K562 (cell line): Measurements from ENCODE around the gene ACSF3. TPM values are rescaled to one million over a fixed set of nuclear protein-coding genes. Genes with fewer than 3 reads are reported as not detected.

ENCODE experiments used
- ATAC-seq: fragments of 200-7000 bp; cut with Tn5 transposase; 3 replicates; pipeline ENCODE4 v1.9.1; 2020; ENCODE audit warnings: moderate library complexity
- BruUV-seq: library from RNA; stranded (reverse); fragments of 400-500 nt; replicated peaks from 2 replicates; lab custom pipeline; 2021; lab: Mats Ljungman, UMichigan
- CTCF ChIA-PET: fragments of 300-600 bp; formaldehyde crosslinking; extraction: SDS; loops from one replicate; lab custom pipeline; 2021; ENCODE audit warnings: low intra/inter-chr PET ratio; lab: Yijun Ruan, JAX
- POLR2A ChIA-PET: fragments of 300-600, 350-650 bp; sonication (Branson Sonifier 250); formaldehyde crosslinking; extraction: SDS; loops from one replicate; lab custom pipeline; 2021; ENCODE audit warnings: antibody characterized with exemption, inconsistent platforms; lab: Yijun Ruan, JAX
- DNase-seq, 4 experiments: peaks; one replicate each; pipeline versions ENCODE4 v3.0.0 to v3.0.0-alpha.2; 2011 to 2018; ENCODE audit warnings: low spot score in 3 of 4, mixed read lengths in 3 of 4; ENCODE audit errors: extremely low read depth in 1 of 4
- FAIRE-seq: peaks from 2 replicates; lab custom pipeline; 2011; peaks lifted over from hg19 to GRCh38; lab: Jason Lieb, UNC
- H2AFZ ChIP-seq: 2 replicates; pipeline ENCODE4 v1.6.0; 2011; ENCODE audit warnings: low read depth, low read length, control low read depth, inconsistent platforms
- H3K27ac ChIP-seq: fragments of 200-600 bp; 3 replicates; pipeline ENCODE4 v1.8.0; 2011; ENCODE audit warnings: low read depth, mild to moderate bottlenecking, control low read depth, inconsistent platforms, low read length, moderate library complexity, mixed read lengths; ENCODE audit errors: extremely low read depth
- H3K27me3 ChIP-seq, 2 experiments: fragments of 300-600 bp in 1 of 2; 2 replicates in 1 of 2; 3 replicates in 1 of 2; pipeline versions ENCODE4 v1.6.0 to v1.8.0; 2011; ENCODE audit warnings: inconsistent platforms in 2 of 2, low read length in 2 of 2, mild to moderate bottlenecking in 1 of 2, mixed read lengths in 1 of 2, moderate library complexity in 1 of 2; ENCODE audit not compliant: control insufficient read depth in 2 of 2, insufficient read depth in 2 of 2
- H3K36me3 ChIP-seq: fragments of 300-600 bp; 3 replicates; pipeline ENCODE4 v1.8.0; 2011; ENCODE audit warnings: mild to moderate bottlenecking, low read length, inconsistent platforms; ENCODE audit not compliant: control insufficient read depth, insufficient read depth
- H3K4me1 ChIP-seq, 2 experiments: fragments of 200-600 bp in 1 of 2; replicated peaks in 1 of 2; 2 replicates in 1 of 2; 3 replicates in 1 of 2; pipeline versions ENCODE4 v1.5.1 to v1.8.0; 2011; ENCODE audit warnings: inconsistent platforms in 2 of 2, low read length in 2 of 2, mild to moderate bottlenecking in 1 of 2, mixed read lengths in 1 of 2, moderate library complexity in 1 of 2; ENCODE audit not compliant: control insufficient read depth in 2 of 2, insufficient read depth in 2 of 2
- H3K4me2 ChIP-seq: 2 replicates; pipeline ENCODE4 v1.6.1; 2011; ENCODE audit warnings: low read length, control low read depth, inconsistent platforms, mixed read lengths; ENCODE audit not compliant: insufficient read depth
- H3K4me3 ChIP-seq: fragments of 200-600 bp; sonication (generic), shearing (Covaris generic); 2 replicates; pipeline ENCODE4 v1.5.1; 2016; ENCODE audit warnings: control low read depth, inconsistent platforms
- H3K79me2 ChIP-seq: fragments of 200-600 bp; 3 replicates; pipeline ENCODE4 v1.8.0; 2011; ENCODE audit warnings: low read length, inconsistent platforms; ENCODE audit not compliant: control insufficient read depth, insufficient read depth
- H3K9ac ChIP-seq, 2 experiments: 2 replicates each; pipeline versions ENCODE4 v1.6.0 to v1.6.1; 2011; ENCODE audit warnings: low read depth in 2 of 2, low read length in 2 of 2, control low read depth in 1 of 2, inconsistent platforms in 1 of 2, mild to moderate bottlenecking in 1 of 2, mixed read lengths in 1 of 2; ENCODE audit not compliant: insufficient read depth in 1 of 2
- H3K9me1 ChIP-seq: one replicate; pipeline ENCODE4 v1.6.0; 2011; ENCODE audit warnings: inconsistent platforms, mild to moderate bottlenecking, low read length, moderate library complexity; ENCODE audit not compliant: control insufficient read depth, insufficient read depth
- H3K9me3 ChIP-seq: replicated peaks from 2 replicates; pipeline ENCODE4 v1.5.1; 2011; ENCODE audit warnings: low read depth, low read length, inconsistent platforms; ENCODE audit not compliant: control insufficient read depth, insufficient read depth
- H4K20me1 ChIP-seq: replicated peaks from 2 replicates; pipeline ENCODE4 v1.6.1; 2011; ENCODE audit warnings: low read length, inconsistent platforms, mixed read lengths; ENCODE audit not compliant: control insufficient read depth, insufficient read depth
- CTCF ChIP-seq, 3 experiments: IDR thresholded peaks in 2 of 3; conservative IDR thresholded peaks in 1 of 3; 2 replicates each; pipeline ENCODE4 v1.5.1; 2011 to 2012; ENCODE audit warnings: low read length in 3 of 3, mild to moderate bottlenecking in 3 of 3, control low read depth in 2 of 3, improper control_type of control experiment in 1 of 3, inconsistent platforms in 1 of 3, low read depth in 1 of 3, mixed read lengths in 1 of 3, moderate library complexity in 1 of 3; ENCODE audit not compliant: insufficient read depth in 2 of 3
- ETV5 ChIP-seq: sonication (generic); formaldehyde crosslinking; IDR thresholded peaks from 2 replicates; pipeline ENCODE4 v1.4.0; 2020; ENCODE audit warnings: low read depth, mild to moderate bottlenecking, missing genetic modification reagents
- KAT7 ChIP-seq: sonication (generic); formaldehyde crosslinking; IDR thresholded peaks from 2 replicates; pipeline ENCODE4 v1.8.0; 2022; ENCODE audit warnings: missing genetic modification reagents, mild to moderate bottlenecking, borderline replicate concordance
- RBBP5 ChIP-seq: fragments of 200-600 bp; sonication (generic); IDR thresholded peaks from 2 replicates; pipeline ENCODE4 v1.6.1; 2012; ENCODE audit warnings: borderline replicate concordance, mild to moderate bottlenecking, low read length, control low read depth, inconsistent platforms; ENCODE audit not compliant: insufficient read depth, poor library complexity, severe bottlenecking
- RREB1 ChIP-seq: fragments of 250-450 bp; sonication (Bioruptor Pico); IDR thresholded peaks from 2 replicates; pipeline ENCODE4 v1.4.0; 2020
- SIRT6 ChIP-seq: IDR thresholded peaks from one replicate; pipeline ENCODE4 v1.6.1; 2012; ENCODE audit warnings: low read depth, mild to moderate bottlenecking, control low read depth, inconsistent platforms, low read length, moderate library complexity
- TEAD2 ChIP-seq: fragments of 450-650 bp; IDR thresholded peaks from 2 replicates; pipeline ENCODE4 v1.6.1; 2016; ENCODE audit warnings: missing genetic modification characterization, control low read depth, missing compliant biosample characterization
- XRCC4 ChIP-seq: IDR thresholded peaks from one replicate; pipeline ENCODE4 v1.6.1; 2011; ENCODE audit not compliant: insufficient read depth, insufficient read length; ENCODE audit errors: extremely low read depth
- ZNF77 ChIP-seq: fragments of 250-450 bp; sonication (Bioruptor Pico); IDR thresholded peaks from 2 replicates; pipeline ENCODE4 v1.5.0; 2020
- ZZZ3 ChIP-seq: fragments of 450-650 bp; IDR thresholded peaks from 2 replicates; pipeline ENCODE4 v1.6.1; 2016; ENCODE audit warnings: antibody characterized with exemption, mild to moderate bottlenecking, moderate library complexity
- WGBS: fragments of 100-300 bp; shearing (Covaris generic); methylation state at CpG from one replicate; pipeline ENCODE4 v1.1.6; 2016; ENCODE audit warnings: low coverage, mixed read lengths; ENCODE audit not compliant: insufficient coverage; ENCODE audit errors: missing lambda C conversion rate; 5-methylcytosine and 5-hydroxymethylcytosine counted together
- in situ Hi-C: fragments of 300-500 bp; cut with MboI; formaldehyde crosslinking; loops from 4 replicates; pipeline ENCODE4 v1.15.0; 2018; ENCODE audit warnings: inconsistent platforms, mixed read lengths
- intact Hi-C: fragments of 100-400 bp; cut with micrococcal nuclease; formaldehyde crosslinking; loops from 2 replicates; pipeline ENCODE4 v1.14.2; 2022
- polyA plus RNA-seq, 8 experiments: library from polyadenylated mRNA; depleted of rRNA in 4 of 8; stranded (reverse) in 5 of 8; unstranded in 3 of 8; fragments of >200 nt; fragmentation: Nextera tagmentation in 2 of 8; fragmentation: Illumina TruSeq in 1 of 8; extraction: Ambion mirVana in 2 of 8; extraction: Trizol in 1 of 8; gene quantifications; 2 replicates each; pipeline versions ENCODE4 v1.2.1 to v1.2.3, GENCODE V29; 2011 to 2014; ENCODE audit warnings: inconsistent platforms in 1 of 8, missing spikeins in 1 of 8
- total RNA-seq, 7 experiments: library from RNA; depleted of rRNA in 6 of 7; stranded (reverse); fragments of >200 nt in 6 of 7; fragmentation: Illumina TruSeq in 2 of 7; extraction: Trizol in 2 of 7; gene quantifications; 2 replicates each; pipeline versions ENCODE4 v1.2.1 to v1.2.3, GENCODE V29; 2011 to 2021; ENCODE audit warnings: low replicate concordance in 1 of 7

The ACSF3 gene
- total and polyA plus RNA-seq, 9 of the 15 experiments (the other 6 are each of a cell fraction or from before 2014, with no cell fraction given), result 0.77 to 32.8 (median 14.7) TPM

- 86% methylated on average over 12 of the region's 16 CpGs for WGBS
- peaks cover 3% of the 10 kb centered on the region; the same call in 1 of the 2 replicates for H4K20me1 ChIP-seq
- intact Hi-C loops, result no loop called here
- TF ChIP-seq ZNF77 (no peak), XRCC4 (no peak), RBBP5 (no peak), ETV5 (CRISPR knock-in tag) (no peak), CTCF (IDR thresholded peaks at IDR 0.05 in 2 of 3, conservative IDR thresholded peaks at IDR 0.05 in 1 of 3; ENCODE audit: insufficient read depth in 2 of 3, low read depth in 1 of 3, low read length in 3 of 3) (no peak), TEAD2 (no peak), RREB1 (no peak), KAT7 (no peak), SIRT6 (no peak), ZZZ3 (no peak)
Measured at GRCh38 chr16:89103781-89104180, 10.1 kb downstream of the ACSF3 start.

More at GRCh38 chr16:89103781-89104180, 10.1 kb downstream of the ACSF3 start:
- H3K9ac ChIP-seq, result no peak overlapping the region; a peak in 1 of 4 replicates
- no peak overlapping the region for H3K4me3 ChIP-seq
- no peak overlapping the region for H2AFZ ChIP-seq
- ChIA-PET POLR2A (interaction anchor here (0.7 kb wide), 1 partner anchor 61 kb away, joined by 3 read pairs; no protein-coding TSS in a partner anchor), CTCF (no interaction called here)
- no peak overlapping the region for H3K4me2 ChIP-seq
- no TSS peak for BruUV-seq
- peaks cover 7% of the 10 kb centered on the region for H3K9me1 ChIP-seq
- FAIRE-seq, result no peak
- no peaks in the 10 kb centered on the region for H3K27me3 ChIP-seq
- ATAC-seq, result no peak
- H3K9me3 ChIP-seq, result no peaks in the 10 kb centered on the region
- H3K27ac ChIP-seq, result no peak overlapping the region
- DNase-seq, result no peak
- H3K79me2 ChIP-seq, result peaks cover 19% of the 10 kb centered on the region
- in situ Hi-C loops, result no loop called here
- peaks cover 86% of the 10 kb centered on the region for H3K36me3 ChIP-seq
- peaks cover 6 to 31% of the 10 kb centered on the region in 2 experiments; a peak in 4 of 5 replicates for H3K4me1 ChIP-seq
